HG03064 (cell line): ENCODE results near the gene ZNF367.

Experiments
- ATAC-seq: cut with Tn5 transposase; IDR thresholded peaks from one replicate; pipeline ENCODE4 v1.9.1; 2021; ENCODE audit warnings: low read depth; ENCODE audit not compliant: unreplicated experiment

Gene ZNF367

GRCh38 chr9:96437454-96437853, 19.3 kb upstream of the ZNF367 start:
- no peak for ATAC-seq

GRCh38 chr9:96436456-96437126, 18.4 kb upstream of the ZNF367 start:
- ATAC-seq = no peak

DNA sequence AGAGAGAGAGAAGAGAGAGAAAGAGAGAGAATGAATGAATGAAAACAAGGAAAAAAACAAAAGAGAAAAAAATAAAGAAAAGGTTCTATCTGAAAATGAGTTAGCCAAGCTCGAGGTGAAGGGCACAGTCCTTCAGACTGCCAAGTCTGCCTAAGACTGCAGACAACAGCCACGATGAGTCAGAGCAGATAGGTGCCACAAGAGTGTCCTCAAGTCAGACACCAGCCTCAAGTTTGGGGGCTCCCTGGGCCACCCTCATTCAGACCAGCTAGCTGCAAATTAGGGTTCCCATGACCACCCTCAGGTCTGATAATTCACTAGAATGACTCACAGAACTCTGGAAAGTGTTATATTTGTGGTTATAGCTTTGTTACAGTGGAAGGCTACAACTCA, 17.9 kb upstream of the ZNF367 start:
- no peak for ATAC-seq

DNA sequence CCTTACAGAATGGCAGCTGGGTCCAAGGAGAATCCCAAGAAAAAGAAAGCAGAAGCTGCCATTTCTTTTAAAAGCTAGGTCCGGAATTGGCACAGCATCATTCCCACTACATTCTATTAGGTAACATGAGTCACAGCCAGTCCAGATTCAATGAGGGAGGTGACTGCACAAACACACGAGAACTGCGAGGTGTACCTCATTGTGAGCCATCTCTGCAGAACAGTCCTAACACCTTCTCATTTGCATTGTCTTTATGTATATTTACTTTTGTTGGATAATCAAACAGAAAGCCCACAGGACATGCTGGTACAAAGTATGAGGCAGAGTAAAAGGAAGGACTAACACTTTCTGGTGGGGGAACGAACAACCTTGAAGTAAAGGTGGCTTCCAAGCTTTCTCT, 17.2 kb upstream of the ZNF367 start:
- ATAC-seq = no peak

GRCh38 chr9:96430377-96430776, 12.2 kb upstream of the ZNF367 start:
- ATAC-seq = no peak

DNA sequence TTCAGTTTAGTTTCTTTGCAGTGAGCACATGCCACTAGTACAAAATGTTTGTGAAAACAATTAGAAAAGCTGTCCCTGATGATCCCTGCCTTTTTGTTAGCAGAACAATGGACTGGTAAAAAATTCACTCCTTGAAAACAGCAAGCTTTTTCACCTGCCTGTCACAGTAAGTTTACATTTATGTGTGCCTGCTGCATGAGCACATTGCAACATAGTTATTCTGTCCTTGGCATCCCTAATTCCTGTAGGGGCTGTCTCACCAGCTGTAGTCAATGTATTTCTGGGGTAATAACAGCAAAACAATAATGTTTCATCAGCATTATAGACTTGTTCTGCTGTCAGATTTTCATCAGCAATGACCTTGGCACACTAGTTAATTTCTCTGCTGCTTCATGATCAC, 11.6 kb upstream of the ZNF367 start:
- no peak for ATAC-seq

GRCh38 chr9:96425500-96426169, 7.5 kb upstream of the ZNF367 start:
- ATAC-seq = no peak

DNA sequence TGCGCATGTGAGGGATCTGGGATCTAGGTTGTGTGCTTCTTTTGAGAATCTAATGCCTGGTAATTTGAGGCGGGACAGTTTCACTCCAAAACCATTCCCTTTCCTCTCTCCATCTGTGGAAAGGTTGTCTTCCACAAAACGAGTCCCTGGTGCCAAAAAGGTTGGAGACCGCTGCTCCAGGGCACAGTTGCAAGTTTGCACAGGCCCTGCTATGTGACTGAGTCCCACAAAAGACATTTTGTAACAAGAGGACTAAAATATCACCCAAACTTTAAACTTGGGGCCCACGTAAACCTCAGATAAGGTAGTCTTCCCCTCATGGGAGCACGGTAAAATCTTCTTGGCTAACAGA, 5.8 kb upstream of the ZNF367 start:
- ATAC-seq = no peak

DNA sequence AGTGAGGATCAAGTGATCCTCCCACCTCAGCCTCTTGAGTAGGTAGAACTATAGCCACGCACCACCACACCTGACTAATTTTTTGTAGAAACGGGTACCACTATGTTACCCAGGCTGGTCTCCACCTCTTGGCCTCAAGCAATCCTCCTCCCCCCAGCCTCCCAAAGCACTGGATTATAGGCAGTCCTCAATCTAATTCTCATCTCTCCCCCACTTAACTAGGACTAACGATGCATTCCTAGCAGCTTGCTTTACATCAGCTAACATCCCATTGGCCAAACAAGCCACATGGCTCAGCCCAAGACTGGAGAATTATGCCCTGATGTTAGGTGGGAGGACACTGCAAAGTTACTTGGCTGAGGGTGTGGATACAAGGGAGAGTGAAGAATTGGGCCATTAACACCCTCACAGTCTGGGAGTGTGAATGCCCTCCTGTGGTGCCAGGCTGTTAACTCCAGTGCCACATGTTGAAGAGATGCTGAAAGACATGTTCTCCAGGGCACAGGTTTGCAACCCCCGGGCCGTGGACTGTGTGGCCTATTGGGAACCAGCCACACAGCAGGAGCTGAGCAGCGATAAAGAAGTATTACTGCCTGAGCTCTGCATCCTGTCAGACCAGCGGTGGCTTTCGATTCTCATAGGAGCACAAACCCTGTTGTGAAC, 5.3 kb upstream of the ZNF367 start:
- ATAC-seq = no peak

- no peak for ATAC-seq
Observed at GRCh38 chr9:96420468-96421219, 2.5 kb upstream of the ZNF367 start.

- ATAC-seq = no peak
Observed at GRCh38 chr9:96419691-96419969, 1.5 kb upstream of the ZNF367 start.

DNA sequence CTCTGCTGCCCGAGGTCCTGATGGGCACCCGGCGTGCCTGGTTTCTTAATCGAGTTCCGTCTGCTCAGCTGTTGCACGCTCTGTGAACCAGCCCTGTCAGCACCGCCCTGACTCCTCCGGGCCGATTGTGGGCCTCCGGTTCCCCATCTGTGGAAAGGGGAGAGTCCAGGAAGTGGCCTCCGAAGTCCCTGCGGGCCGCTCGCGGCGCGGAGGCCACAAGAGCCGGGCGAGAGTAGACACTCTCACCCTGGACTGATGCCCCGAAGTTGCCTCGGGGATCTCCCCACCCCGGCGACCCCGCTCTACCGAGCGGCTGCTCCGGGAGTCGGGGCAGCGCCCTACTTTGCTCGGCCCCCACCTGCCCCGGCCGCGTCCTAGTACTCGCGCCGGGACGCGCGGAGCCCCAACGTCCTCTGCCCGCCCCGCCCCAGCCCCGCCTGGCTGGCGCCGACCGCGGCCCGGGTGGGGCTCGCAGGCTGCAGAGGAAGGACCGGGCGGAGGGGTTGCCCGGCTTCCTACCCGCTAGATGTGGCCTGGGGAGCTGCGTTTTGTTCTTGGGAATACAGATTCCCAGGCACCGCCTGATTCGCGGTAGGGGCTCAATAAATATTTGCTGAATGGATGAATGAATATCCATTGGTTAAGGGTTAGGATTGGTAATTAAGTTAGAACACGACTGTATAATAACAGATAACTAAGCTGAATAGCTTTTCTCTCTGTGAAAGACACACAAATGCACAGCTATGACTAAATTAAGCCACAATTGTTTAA, 935 bp upstream of the ZNF367 start:
- ATAC-seq = peak; percentile 33

GRCh38 chr9:96417661-96418082, 498 bp downstream of the ZNF367 start:
- ATAC-seq = no peak

GRCh38 chr9:96417051-96417586, 1.1 kb downstream of the ZNF367 start:
- ATAC-seq = no peak

- no peak for ATAC-seq
Observed at GRCh38 chr9:96413302-96414221, 4.6 kb downstream of the ZNF367 start.

DNA sequence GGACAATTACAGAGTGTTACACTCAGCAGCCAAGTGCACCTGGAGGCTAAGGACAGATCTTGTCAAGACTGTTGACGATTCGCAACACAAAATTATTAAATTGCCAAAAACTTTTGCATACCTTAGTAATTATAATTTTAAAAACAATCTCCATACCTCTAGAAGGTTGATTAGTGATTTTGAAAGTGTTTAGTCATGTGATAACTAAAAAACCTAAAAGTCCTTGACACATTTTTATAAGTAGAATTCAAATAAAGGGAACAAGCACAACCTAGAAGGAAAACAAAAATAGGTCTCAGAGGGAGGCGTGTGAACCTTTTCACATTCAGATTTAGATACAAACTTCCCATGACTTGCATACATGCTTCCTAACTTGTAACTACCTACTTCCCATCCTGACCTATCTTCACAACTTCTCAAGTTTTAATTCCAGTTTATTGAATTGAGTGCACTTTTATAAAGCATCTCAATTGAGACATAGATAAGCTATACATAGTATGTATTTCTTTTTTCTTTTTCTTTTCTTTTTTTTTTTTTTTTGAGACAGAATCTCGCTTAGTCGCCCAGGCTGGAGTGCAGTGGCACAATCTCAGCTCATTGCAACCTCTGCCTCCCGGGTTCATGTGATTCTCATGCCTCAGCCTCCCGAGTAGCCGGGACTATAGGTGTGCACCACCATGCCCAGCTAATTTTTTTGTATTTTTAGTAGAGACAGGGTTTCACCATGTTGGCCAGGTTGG, 5.8 kb downstream of the ZNF367 start:
- ATAC-seq = no peak

- no peak for ATAC-seq
Observed at GRCh38 chr9:96411129-96411838, 6.9 kb downstream of the ZNF367 start.
